Activated T-cell treated with anti-CD3 and anti-CD28 coated beads, Interleukin-2, amount 50 U/mL, for 4 hours (primary cell): Measurements from ENCODE around the gene ARL5B. TPM values are rescaled to one million over a fixed set of nuclear protein-coding genes. Genes with fewer than 3 reads are reported as not detected.

ENCODE experiments used
- ATAC-seq, 2 donors: fragments of 200-7000 bp; cut with Tn5 transposase; one replicate each; pipeline ENCODE4 v1.10.0; 2021
- DNase-seq: peaks from one replicate; pipeline ENCODE4 v3.0.0-alpha.2; 2020
- H3K27me3 Mint-ChIP-seq: one replicate; pipeline ENCODE4 v1.8.0; 2021; ENCODE audit warnings: low read depth, mixed read lengths
- H3K36me3 Mint-ChIP-seq: one replicate; pipeline ENCODE4 v1.8.0; 2022; ENCODE audit warnings: mixed read lengths; ENCODE audit not compliant: insufficient read depth
- H3K4me1 Mint-ChIP-seq: one replicate; pipeline ENCODE4 v1.8.0; 2021; ENCODE audit warnings: low read depth, mixed read lengths
- H3K4me3 Mint-ChIP-seq: one replicate; pipeline ENCODE4 v1.8.0; 2021; ENCODE audit warnings: mild to moderate bottlenecking, moderate library complexity, mixed read lengths
- H3K9me3 Mint-ChIP-seq: one replicate; pipeline ENCODE4 v1.8.0; 2021; ENCODE audit warnings: mixed read lengths
- total RNA-seq, 3 donors: library from RNA; stranded (reverse); gene quantifications; one replicate each; pipeline ENCODE4 v1.2.1, GENCODE V29; 2021

ARL5B gene
- total RNA-seq, 3 donors from 2014 or later = 7.8 to 8.6 (median 8.3) TPM

DNA sequence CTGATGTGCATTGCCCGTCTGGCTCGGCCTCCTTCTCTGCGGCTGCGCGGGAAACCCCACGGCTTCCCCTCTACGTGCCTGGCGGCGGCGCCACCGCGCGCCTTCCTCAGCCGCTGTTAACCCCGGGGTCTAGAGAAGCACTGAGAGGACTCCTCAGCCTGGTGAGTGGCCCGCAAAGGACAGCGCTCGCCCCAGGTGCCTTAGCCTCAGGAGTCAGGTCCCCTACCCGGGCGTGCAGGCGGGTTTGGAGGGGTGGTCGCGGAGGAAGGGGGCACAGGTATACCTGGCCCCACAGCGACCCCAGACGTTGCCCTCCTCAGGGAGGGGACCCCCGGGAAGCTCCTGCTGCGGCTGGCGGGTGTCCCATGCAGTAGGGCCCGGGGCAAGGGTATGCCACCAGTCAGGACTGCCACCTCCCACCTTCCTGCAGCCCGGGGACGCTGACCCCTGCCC is 51.0 kb downstream of the ARL5B start:
- H3K4me1 Mint-ChIP-seq = no peaks in the 10 kb centered on the region
- no peak overlapping the region for H3K4me3 Mint-ChIP-seq
- no peaks in the 10 kb centered on the region for H3K36me3 Mint-ChIP-seq
- no peak for ATAC-seq
- no peaks in the 10 kb centered on the region for H3K9me3 Mint-ChIP-seq
- DNase-seq = no peak
- H3K27me3 Mint-ChIP-seq = no peaks in the 10 kb centered on the region

DNA sequence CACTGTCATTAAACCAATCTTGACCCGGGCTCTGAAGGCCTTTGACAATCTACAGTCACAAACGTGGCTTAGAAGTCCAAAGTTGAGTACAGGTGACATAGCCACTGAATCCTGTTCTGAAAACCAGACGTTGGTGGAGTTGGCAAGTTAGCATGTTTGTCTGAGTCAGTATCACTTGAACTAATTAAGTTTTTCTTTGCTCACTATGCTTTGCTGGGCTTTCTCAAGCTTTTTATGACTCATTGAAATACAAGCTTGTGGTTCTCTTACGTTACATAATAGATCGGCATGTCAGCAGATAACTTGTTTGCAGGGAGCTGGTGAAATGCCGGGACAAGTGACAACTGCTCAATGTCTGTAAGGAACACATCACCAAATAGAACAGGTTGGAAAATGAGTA is 53.8 kb downstream of the ARL5B start:
- H3K9me3 Mint-ChIP-seq = no peaks in the 10 kb centered on the region
- ATAC-seq (no peak), DNase-seq (no peak)
- no peaks in the 10 kb centered on the region for H3K4me1 Mint-ChIP-seq
- no peak overlapping the region for H3K4me3 Mint-ChIP-seq
- no peaks in the 10 kb centered on the region for H3K36me3 Mint-ChIP-seq
- no peaks in the 10 kb centered on the region for H3K27me3 Mint-ChIP-seq

DNA sequence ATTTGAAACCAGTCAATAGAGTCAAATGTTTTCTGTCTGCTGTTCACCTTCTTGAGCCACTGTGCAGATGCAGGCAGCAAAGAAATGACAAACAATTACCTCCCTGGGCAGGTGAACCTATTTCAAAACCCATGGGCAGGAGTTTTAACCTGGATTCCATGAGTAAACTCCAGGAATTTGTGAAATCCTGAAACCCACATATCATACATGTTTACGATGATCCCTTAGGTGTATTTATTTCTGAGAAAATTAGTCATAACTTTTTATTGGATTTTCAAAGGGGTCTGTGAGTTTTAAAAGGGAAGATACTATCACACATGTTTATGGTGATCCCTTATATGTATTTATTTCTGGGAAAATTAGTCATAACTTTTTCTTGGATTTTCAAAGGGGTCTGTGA is 59.8 kb downstream of the ARL5B start:
- H3K27me3 Mint-ChIP-seq = no peaks in the 10 kb centered on the region
- DNase-seq = no peak
- no peaks in the 10 kb centered on the region for H3K36me3 Mint-ChIP-seq
- no peak overlapping the region for H3K4me3 Mint-ChIP-seq
- H3K4me1 Mint-ChIP-seq = no peaks in the 10 kb centered on the region
- no peak for ATAC-seq
- H3K9me3 Mint-ChIP-seq = no peaks in the 10 kb centered on the region

- DNase-seq = no peak
- no peaks in the 10 kb centered on the region for H3K4me1 Mint-ChIP-seq
- no peaks in the 10 kb centered on the region for H3K9me3 Mint-ChIP-seq
- no peaks in the 10 kb centered on the region for H3K36me3 Mint-ChIP-seq
- H3K27me3 Mint-ChIP-seq = no peaks in the 10 kb centered on the region
- no peak for ATAC-seq
- no peak overlapping the region for H3K4me3 Mint-ChIP-seq
These were observed 60.6 kb downstream of the ARL5B start for GRCh38 chr10:18719811-18720210.

- ATAC-seq = no peak
- Mint-ChIP-seq H3K4me3 (no peak overlapping the region), H3K9me3 (no peaks in the 10 kb centered on the region), H3K4me1 (no peaks in the 10 kb centered on the region), H3K36me3 (no peaks in the 10 kb centered on the region), H3K27me3 (peaks cover 3% of the 10 kb centered on the region)
- no peak for DNase-seq
These were observed 61.8 kb downstream of the ARL5B start for GRCh38 chr10:18721067-18721466.

GRCh38 chr10:18723801-18724200 is 64.6 kb downstream of the ARL5B start:
- H3K4me3 Mint-ChIP-seq = no peak overlapping the region
- DNase-seq = no peak
- peaks cover 3% of the 10 kb centered on the region for H3K27me3 Mint-ChIP-seq
- H3K4me1 Mint-ChIP-seq = no peaks in the 10 kb centered on the region
- H3K36me3 Mint-ChIP-seq = no peaks in the 10 kb centered on the region
- H3K9me3 Mint-ChIP-seq = no peaks in the 10 kb centered on the region
- ATAC-seq = no peak

Other genes with a start within 250 kb of the ARL5B start
- gene NSUN6, start 7.8 kb upstream of the ARL5B start, total RNA-seq = 10 to 100 TPM in 1 of 3 donors, 1 to 10 TPM in 2; 6.7 to 10.6 (median 8.9) TPM